ENCODE data around the gene LRP6.

The LRP6 gene

GRCh38 chr12:12197128-12197527, 69.7 kb downstream of the LRP6 start:
- Histone ChIP-seq H3K27ac (no peak overlapping the region), H3K4me3 (no peak overlapping the region)
- no peak for TF ChIP-seq CTCF (IDR thresholded peaks at IDR 0.05)
- no peak for DNase-seq (ENCODE audit: low spot score)

DNA sequence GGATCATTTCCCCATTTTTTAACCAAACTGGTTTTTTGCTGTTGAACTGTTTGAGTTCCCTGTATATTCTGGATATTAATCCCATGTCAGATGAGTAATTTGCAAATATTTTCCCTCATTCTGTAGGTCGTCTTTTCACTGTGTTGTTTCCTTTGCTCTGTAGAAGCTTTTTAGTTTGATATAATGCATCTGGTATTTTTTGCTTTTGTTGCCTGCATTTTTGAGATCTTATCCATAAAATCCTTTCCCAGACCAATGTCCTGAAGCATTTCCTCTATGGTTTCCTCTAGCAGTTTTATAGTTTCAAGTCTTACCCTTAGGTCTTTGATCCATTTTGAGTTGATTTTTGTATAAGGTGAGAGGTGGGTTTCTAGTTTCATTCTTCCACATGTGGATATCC, 71.3 kb downstream of the LRP6 start:
- no peak for TF ChIP-seq CTCF (IDR thresholded peaks at IDR 0.05)
- no peak for DNase-seq (ENCODE audit: low spot score)
- Histone ChIP-seq H3K27ac (no peak overlapping the region), H3K4me3 (no peak overlapping the region)

DNA sequence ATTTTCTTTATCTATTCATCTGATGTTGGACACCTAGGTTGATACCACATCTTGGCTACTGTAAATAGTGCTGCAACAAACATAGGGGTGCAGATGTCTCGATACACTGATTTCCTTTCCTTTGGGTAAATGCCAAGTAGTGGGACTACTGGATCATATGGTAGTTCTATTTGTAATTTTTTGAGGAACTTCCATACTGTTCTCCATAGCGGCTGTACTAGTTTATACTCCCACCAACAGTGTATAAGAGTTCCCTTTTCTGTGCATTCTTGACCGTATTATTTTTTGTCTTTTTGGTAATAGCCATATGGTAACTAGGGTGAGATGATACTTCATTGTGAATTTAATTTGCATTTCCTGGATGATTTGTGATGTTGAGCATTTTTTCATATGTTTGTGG, 71.8 kb downstream of the LRP6 start:
- TF ChIP-seq CTCF (IDR thresholded peaks at IDR 0.05), result no peak

GRCh38 chr12:12194206-12194605, 72.6 kb downstream of the LRP6 start:
- H3K27ac ChIP-seq, result no peak overlapping the region
- H3K4me3 ChIP-seq, result no peak overlapping the region
- no peak for DNase-seq (ENCODE audit: low spot score)
- no peak for TF ChIP-seq CTCF (IDR thresholded peaks at IDR 0.05)

More for the DNA sequence above, 71.8 kb downstream of the LRP6 start:
- Histone ChIP-seq H3K4me3 (no peak overlapping the region), H3K27ac (no peak overlapping the region)
- no peak for DNase-seq (ENCODE audit: low spot score)

DNA sequence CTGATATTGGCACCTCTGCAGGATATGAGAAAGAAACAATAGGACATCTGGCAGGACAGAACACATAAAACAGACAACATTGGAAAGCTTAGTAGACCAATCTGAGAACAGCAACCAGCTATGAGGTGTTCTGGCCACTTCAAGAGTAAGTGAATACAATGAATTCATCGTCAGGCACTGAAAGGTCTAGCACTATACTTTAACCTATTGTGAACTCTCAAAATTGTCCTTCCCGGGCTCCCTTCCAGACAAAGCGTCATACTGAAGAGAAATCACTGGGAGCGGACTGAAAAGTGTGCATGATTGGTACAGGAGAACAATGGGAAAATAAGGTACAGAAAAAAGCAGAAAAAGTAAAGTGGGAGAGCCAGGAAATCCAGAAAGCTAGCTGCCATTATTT, 75.8 kb downstream of the LRP6 start:
- DNase-seq (ENCODE audit: low spot score), result no peak
- Histone ChIP-seq H3K27ac (no peak overlapping the region), H3K4me3 (no peak overlapping the region)
- TF ChIP-seq CTCF (IDR thresholded peaks at IDR 0.05), result no peak

- no peak for DNase-seq (ENCODE audit: low spot score)
- no peak overlapping the region for H3K4me3 ChIP-seq
- no peak for TF ChIP-seq CTCF (IDR thresholded peaks at IDR 0.05)
- H3K27ac ChIP-seq, result no peak overlapping the region
These were observed 76.6 kb downstream of the LRP6 start for GRCh38 chr12:12190087-12190809.

DNA sequence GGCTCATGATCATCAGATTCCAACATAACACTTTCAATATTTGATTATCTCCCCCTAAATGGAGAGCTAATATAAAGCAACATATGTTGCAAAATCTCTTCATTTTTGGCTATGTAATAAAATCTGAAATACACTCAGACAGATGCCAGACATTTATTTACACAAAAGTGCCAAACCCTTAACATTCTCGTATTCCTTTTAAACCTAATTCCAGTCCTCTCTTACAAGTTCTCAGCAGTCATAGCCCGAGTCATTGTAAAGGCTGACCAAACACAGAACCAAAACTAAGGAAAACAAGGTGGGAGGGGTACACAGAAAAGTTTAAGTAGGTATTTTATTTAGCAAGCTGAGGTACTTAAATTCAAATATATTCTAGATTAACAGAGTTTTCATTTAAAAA, 81.4 kb downstream of the LRP6 start:
- no peak for DNase-seq (ENCODE audit: low spot score)
- no peak overlapping the region for H3K27ac ChIP-seq
- no peak overlapping the region for H3K4me3 ChIP-seq
- TF ChIP-seq CTCF (IDR thresholded peaks at IDR 0.05), result no peak

Data from coronary artery (tissue), 2 donors.